ENCODE results near the gene HMGN1.

HMGN1 gene

DNA sequence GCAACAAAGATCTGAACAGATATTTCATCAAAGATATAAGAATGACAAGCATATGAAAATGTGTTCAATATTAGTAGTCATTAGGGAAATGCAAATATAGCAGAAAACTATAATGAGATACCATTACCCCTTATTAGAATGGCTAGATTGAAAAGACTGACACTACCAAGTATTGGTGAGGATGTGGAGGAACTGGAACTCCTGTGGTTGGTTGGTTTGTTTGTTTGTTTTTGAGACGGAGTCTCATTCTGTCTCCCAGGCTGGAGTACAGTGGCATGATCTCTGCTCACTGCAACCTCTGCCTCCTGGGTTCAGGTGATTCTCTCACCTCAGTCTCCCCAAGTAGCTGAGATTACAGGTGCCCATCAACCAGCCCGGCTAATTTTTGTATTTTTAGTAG, 18.9 kb upstream of the HMGN1 start:
- no peak for DNase-seq (ENCODE audit: low read depth)

DNA sequence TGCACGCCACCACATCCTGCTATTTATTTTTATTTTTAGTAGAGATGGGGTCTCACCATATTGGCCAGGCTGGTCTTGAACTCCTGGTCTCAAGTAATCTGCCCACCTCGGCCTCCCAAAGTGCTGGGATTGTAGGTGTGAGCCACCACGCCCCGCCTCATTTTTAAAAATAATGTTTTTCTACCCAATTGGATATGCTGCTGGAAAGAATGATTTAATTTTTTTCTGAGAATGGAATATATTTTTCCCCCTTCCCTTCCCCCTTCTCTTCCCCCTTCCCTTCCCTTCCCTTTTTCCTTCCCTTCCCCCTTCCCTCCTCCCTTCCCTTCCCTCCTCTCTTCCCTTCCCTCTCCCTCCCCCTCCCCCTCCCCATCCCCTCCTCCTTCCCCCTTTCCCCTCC, 17.7 kb upstream of the HMGN1 start:
- DNase-seq (ENCODE audit: low read depth): no peak

- DNase-seq (ENCODE audit: low read depth): no peak
Observed at GRCh38 chr21:39364949-39365348, 16.1 kb upstream of the HMGN1 start.

DNA sequence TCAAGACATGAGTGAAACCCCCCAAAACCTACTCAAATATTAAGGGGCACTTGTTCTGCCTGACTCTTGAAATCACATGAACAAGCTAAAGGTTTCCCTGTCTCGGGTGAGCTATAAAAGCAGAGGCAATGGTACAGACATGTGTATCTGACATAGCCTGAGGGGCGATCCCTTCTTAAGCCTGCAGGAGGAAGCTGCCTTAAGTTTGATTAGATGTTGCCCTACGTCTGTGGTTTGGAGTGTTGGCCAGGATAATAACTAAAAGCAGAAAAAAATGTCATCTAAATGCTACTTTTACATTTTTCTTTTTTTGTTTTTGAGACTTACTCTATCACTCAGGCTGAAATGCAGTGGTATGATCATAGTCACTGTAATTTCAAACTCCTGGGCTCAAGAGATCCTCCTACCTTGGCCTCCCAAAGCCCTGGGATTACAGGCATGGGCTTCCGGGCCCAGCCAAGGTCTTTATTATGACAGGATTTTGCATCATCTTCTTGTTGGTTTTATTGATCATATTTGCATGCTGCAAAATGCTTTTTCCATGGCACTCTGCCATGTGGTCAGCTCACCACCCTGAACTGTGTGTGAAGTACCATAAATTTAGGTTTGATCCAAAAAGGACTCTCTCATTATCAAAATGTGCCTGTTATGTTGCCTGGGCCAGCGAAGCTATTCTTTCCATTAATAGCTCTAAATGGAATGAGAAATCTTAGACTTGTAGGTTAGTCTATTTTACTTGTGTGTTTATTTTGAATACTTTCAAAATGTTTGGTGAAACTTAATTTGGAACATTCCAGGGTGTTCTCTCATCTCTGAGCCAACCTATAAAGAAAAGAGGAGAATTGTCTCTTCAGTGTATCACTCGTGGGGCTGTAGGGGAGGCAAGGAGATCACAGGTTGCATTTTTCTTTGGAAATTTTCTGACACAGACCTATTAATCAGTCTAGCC, 15.0 kb upstream of the HMGN1 start:
- DNase-seq (ENCODE audit: low read depth): no peak

DNA sequence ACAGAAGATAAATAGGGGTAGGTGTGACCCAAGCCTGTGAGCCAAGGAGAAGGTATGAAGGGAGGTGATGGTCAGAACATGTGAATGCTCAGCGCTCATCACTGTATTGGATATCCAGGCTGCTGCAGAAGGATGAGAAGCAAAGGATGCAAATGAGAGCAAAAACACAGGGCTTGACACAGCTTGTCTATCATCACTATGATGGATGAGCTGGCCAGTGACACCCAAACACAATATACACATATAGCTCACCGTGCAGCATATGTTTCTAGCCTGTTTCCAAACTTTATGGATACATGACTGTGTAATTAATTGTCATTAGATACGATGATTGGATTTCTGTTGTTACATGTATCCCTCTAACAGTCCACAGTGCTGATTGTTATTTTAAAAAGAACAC, 13.8 kb upstream of the HMGN1 start:
- no peak for DNase-seq (ENCODE audit: low read depth)

GRCh38 chr21:39359382-39359781, 10.5 kb upstream of the HMGN1 start:
- DNase-seq (ENCODE audit: low read depth): no peak

DNA sequence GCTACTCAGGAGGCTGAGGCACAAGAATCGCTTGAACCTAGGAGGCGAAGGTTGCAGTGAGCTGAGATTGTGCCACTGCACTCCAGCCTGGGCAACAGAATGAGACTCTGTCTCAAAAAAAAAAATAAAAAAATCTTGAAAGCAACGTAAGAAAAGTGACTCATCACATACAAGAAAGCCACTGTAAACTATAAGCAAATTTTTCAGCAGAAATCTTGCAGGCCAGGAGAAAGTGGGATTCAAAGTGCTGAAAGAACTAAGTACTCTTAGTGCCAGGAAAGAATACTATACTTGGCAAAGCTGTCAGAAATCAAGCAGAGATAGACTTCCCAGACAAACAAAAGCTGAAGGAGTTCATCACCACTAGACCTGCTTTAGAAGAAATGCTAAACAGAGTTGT, 4.4 kb upstream of the HMGN1 start:
- no peak for DNase-seq (ENCODE audit: low read depth)

DNA sequence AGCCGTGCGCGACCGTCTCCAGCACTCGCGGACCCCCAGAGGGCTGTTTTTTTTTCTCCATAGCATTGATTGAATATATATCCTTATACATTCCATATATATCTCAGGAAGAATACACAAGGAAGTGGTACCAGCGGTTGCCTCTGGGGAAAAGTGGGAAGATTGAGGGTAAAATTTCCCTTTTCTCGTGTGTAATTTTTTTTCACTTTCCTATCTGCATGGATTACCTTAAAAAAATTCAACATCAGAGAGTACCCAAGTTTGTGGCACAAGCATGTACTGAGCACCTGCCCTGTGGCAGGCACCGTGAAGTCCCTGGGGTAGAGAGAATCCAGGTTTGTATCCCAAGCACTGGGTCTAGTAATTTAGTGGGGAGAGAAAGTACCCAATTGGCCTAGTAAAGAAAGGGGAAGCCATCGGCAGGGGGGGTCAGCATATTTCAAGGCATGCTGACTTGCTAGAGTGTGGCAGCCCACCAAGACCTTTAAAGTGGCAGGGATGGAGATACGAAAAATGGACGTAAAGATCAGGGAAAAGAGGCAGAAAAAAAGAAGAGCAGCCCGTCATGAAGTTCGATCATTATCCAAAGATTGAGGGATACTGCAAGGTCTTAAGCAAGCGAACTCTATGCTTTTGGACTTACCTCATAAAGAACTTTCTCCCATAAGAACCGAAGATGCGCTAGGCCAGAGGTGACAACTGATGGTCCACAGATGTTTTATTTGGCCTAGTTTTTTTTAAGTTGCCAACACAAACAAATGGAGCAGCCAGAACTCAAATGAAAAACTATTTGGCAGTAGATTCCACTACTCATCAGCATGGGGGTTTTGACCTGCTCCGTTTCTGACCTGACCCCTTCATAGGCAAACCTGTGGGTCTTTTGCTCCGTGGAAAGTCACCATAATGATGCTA, 1.5 kb upstream of the HMGN1 start:
- no peak for DNase-seq (ENCODE audit: low read depth)

GRCh38 chr21:39349211-39350093, 564 bp upstream of the HMGN1 start:
- DNase-seq (ENCODE audit: low read depth): peak; percentile 96

GRCh38 chr21:39348040-39348354, 891 bp downstream of the HMGN1 start:
- DNase-seq (ENCODE audit: low read depth): no peak

DNA sequence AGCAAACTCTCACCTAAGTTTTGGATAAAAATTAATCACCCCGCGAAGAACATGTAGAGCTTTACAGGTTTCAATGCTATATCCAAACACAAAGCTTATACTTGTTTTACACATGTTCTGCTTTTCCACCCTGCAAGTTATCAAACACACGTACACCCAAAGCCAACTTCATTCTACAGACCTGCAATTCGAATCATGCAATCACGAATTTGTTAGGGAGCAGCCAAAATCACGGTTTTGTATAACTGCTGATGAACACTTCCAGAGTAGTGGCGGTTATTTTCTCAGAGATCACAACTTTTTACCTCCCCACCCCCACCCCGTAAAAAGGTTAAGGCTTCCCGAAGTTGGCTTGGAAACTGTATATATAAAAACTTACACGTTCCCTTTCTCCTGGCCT, 1.4 kb downstream of the HMGN1 start:
- DNase-seq (ENCODE audit: low read depth): no peak

DNA sequence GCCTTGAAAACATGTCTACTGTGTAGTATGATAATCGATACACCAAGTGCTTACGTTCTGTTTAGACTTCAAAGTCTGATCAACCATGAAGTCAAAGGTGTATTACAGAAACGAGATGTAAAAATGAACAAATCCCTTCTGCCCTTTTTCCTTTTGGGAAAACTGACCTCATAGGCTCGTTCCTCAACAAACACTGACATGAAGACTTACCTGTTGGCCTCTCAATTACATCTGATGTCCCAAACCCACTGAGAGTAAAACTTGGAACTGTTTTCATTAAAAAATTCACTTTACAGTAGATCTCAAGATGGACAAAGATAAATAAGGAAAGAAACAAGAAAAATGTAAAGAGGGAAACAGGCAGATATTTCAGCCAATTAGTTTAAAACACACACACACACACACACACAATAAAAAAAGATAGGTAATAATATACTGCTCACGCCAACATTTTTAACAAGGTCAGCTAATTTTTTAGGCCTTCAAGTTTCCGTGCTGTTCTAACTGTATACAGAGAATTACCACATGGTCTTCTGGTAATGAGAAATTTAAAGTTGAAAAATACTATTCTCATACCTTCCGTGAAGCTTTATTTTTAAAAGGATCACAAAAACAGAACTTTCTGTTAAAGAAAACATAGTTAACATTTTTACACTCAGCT, 2.1 kb downstream of the HMGN1 start:
- DNase-seq (ENCODE audit: low read depth): no peak

DNA sequence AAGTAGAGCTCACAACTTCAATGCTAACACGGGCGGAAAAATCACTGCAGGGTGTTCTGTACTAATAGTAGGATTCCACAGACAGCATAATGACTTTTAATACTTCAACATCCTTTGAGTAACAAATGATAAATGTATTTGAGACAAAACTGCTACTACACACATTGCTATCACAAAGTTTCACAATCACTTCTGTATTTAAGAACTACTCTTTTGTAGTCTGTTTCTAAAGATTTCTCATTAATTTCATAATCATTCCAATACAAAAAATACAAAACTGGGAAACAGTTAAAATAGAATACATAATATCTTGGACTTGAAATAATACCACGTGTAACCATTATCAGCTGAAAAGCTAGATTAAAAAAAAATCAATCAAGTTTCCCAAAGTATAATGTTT, 2.7 kb downstream of the HMGN1 start:
- no peak for DNase-seq (ENCODE audit: low read depth)

- DNase-seq (ENCODE audit: low read depth): no peak
Observed at GRCh38 chr21:39345440-39345839, 3.4 kb downstream of the HMGN1 start.

GRCh38 chr21:39344848-39345247, 4.0 kb downstream of the HMGN1 start:
- DNase-seq (ENCODE audit: low read depth): no peak

DNA sequence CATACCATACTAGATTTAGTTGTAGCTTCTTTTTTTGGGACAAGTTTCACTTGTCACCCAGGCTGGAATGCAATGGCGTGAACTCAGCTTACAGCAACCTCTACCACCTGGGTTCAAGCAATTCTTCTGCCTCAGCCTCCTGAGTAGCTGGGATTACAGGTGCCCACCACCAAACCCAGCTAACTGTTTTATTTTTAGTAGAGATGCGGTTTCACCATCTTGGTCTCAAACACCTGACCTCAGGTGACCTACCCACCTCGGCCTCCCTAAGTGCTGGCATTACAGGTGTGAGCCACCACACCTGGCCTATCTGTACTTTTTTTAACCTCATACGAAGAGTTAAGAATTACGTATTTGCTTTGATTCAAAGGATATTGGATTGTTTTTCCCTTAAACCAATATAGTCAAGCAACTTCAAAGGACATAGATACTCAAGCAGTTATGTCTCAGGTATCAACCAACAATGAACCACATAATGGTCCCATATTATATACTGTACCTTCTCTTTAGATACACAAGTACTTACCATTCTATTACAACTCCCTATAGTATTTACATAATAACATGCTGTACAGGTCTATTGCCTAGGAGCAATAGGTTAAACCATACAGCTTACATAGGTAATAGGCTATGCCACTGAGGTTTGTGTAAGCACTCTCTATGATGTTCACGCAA, 7.5 kb downstream of the HMGN1 start:
- no peak for DNase-seq (ENCODE audit: low read depth)

DNA sequence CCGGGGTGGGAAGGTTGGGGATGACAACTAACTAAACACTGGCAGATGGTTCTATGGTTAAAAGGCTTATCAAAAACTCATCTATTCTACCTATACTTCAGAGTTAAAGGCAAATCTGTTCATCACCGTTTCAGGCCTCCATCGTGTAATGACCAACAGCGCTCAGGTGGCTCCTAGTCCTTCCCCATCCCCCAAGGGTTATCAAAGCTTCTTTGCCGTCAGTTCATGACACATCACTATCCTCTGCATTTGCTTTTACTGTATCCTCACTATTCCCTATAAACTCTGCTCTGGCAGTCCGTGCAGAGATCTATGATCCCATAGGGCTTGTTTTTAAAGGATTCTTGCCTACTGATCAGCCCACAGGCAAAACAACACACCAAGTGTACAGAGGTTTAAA, 8.2 kb downstream of the HMGN1 start:
- DNase-seq (ENCODE audit: low read depth): no peak

GRCh38 chr21:39339231-39339630, 9.7 kb downstream of the HMGN1 start:
- DNase-seq (ENCODE audit: low read depth): no peak

DNA sequence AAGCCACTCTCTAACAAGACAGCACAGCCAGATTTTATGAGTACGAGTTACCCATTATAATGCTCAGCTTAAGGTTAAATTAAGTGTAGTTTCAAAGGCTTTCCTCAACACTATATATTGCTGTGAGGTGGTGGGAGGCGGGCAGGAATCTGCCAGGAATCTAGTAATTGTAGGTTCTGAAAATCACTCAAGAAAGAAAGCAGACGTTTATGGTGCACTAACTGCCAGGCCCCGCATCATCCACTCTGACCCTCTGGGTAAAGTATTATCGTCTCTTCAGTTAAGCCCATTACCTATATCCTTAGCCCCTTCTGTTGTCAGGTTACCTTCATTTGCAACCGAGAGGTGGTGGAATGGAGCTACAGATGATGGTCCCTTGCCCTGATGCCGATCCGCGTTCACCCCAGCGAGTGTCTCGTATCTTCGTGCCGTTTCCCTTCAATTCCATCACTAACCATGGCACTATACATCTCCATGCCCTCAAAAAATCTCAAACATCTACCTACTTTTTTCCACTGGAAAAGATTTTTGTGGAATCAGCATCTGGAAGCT, 12.4 kb downstream of the HMGN1 start:
- no peak for DNase-seq (ENCODE audit: low read depth)

- DNase-seq (ENCODE audit: low read depth): no peak
Observed at GRCh38 chr21:39334611-39335010, 14.3 kb downstream of the HMGN1 start.

GRCh38 chr21:39332175-39332574, 16.7 kb downstream of the HMGN1 start:
- DNase-seq (ENCODE audit: low read depth): no peak

All from T follicular helper cell (primary cell).